ENCODE data around the gene FARS2. TPM values are rescaled to one million over a fixed set of nuclear protein-coding genes. Genes with fewer than 3 reads are reported as not detected.

The FARS2 gene
- total and polyA plus RNA-seq, 2 of the 13 experiments (the other 11 are each of a cell fraction or from before 2014, with no cell fraction given) = 15.4 to 26.0 TPM

DNA sequence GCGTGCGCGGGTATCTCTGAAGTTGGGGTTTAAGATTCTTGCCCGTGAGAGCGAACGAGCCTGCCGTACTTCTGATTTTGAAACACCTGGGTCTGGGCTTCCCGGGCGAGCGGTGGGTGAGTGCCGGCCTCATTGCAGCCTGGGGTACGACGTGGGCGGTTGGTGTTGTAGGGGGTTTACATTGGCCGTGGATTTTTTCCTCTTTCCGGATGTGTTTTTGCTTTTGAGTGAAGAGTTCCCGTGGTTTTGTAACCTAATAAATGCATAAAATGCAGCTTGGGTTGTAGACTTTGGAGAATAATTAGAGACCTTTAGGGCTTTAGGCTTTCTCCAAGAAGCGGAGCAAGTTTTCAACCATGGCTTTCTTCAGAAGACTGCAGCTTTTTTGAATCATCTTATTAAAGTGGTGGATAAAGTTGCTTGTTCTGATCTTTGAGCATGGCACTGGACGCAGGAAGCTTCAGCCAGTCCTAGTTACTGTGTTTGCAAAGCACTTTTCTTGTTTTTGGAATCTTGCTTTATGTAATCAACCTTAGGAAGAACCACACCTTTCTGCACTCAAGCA, 314 bp downstream of the FARS2 start (continued):
- TF ChIP-seq KDM6A (CRISPR knock-in tag; IDR thresholded peaks at IDR 0.05; ENCODE audit: low read depth) (no peak), ZBTB7A (CRISPR knock-in tag; IDR thresholded peaks at IDR 0.05) (no peak), HDAC1 (CRISPR knock-in tag; IDR thresholded peaks at IDR 0.05) (0 out of 2 replicates have a peak, but pooled peaks have one; percentile 64), GPN1 (CRISPR knock-in tag; IDR thresholded peaks at IDR 0.05; ENCODE audit: borderline replicate concordance) (no peak), ATF1 (CRISPR knock-in tag; IDR thresholded peaks at IDR 0.05) (no peak), ZNF776 (CRISPR knock-in tag; IDR thresholded peaks at IDR 0.05) (0 out of 2 replicates have a peak, but pooled peaks have one; percentile 34), ZNF850 (CRISPR knock-in tag; conservative IDR thresholded peaks at IDR 0.05) (peak; percentile 45; the same call in 1 of the 2 replicates), KDM5A (IDR thresholded peaks at IDR 0.05; ENCODE audit: borderline replicate concordance, low read length) (peak; percentile 97), AKAP8 (CRISPR knock-in tag; IDR thresholded peaks at IDR 0.05) (no peak), ZNF101 (CRISPR knock-in tag; IDR thresholded peaks at IDR 0.05; ENCODE audit: borderline replicate concordance, low read depth) (no peak), SP140L (CRISPR knock-in tag; IDR thresholded peaks at IDR 0.05; ENCODE audit: borderline replicate concordance) (no peak), ZNF598 (CRISPR knock-in tag; IDR thresholded peaks at IDR 0.05; ENCODE audit: borderline replicate concordance) (0 out of 2 replicates have a peak, but pooled peaks have one; percentile 17), STAG1 (CRISPR knock-in tag; IDR thresholded peaks at IDR 0.05) (no peak), ONECUT2 (CRISPR knock-in tag; IDR thresholded peaks at IDR 0.05) (no peak), ZMYM4 (CRISPR knock-in tag; IDR thresholded peaks at IDR 0.05) (no peak; the same call in none of the 2 replicates), U2AF1 (optimal IDR thresholded peaks at IDR 0.05; ENCODE audit: low read depth, low read length) (peak; percentile 6), PHF20 (CRISPR knock-in tag; IDR thresholded peaks at IDR 0.05) (peak; percentile 93)
- TF ChIP-seq, protein P1, sequence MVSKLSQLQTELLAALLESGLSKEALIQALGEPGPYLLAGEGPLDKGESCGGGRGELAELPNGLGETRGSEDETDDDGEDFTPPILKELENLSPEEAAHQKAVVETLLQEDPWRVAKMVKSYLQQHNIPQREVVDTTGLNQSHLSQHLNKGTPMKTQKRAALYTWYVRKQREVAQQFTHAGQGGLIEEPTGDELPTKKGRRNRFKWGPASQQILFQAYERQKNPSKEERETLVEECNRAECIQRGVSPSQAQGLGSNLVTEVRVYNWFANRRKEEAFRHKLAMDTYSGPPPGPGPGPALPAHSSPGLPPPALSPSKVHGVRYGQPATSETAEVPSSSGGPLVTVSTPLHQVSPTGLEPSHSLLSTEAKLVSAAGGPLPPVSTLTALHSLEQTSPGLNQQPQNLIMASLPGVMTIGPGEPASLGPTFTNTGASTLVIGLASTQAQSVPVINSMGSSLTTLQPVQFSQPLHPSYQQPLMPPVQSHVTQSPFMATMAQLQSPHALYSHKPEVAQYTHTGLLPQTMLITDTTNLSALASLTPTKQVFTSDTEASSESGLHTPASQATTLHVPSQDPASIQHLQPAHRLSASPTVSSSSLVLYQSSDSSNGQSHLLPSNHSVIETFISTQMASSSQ (IDR thresholded peaks at IDR 0.05; ENCODE audit: low read depth) = no peak
- TF ChIP-seq, protein P1 (CRISPR knock-in tag; IDR thresholded peaks at IDR 0.05; ENCODE audit: borderline replicate concordance) = no peak
- TF ChIP-seq, protein P2, sequence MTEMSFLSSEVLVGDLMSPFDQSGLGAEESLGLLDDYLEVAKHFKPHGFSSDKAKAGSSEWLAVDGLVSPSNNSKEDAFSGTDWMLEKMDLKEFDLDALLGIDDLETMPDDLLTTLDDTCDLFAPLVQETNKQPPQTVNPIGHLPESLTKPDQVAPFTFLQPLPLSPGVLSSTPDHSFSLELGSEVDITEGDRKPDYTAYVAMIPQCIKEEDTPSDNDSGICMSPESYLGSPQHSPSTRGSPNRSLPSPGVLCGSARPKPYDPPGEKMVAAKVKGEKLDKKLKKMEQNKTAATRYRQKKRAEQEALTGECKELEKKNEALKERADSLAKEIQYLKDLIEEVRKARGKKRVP (CRISPR knock-in tag; IDR thresholded peaks at IDR 0.05) = 0 out of 4 replicates have a peak, but pooled peaks of 1 of the 2 experiments have one; percentile 19
- TF ChIP-seq, protein P3, sequence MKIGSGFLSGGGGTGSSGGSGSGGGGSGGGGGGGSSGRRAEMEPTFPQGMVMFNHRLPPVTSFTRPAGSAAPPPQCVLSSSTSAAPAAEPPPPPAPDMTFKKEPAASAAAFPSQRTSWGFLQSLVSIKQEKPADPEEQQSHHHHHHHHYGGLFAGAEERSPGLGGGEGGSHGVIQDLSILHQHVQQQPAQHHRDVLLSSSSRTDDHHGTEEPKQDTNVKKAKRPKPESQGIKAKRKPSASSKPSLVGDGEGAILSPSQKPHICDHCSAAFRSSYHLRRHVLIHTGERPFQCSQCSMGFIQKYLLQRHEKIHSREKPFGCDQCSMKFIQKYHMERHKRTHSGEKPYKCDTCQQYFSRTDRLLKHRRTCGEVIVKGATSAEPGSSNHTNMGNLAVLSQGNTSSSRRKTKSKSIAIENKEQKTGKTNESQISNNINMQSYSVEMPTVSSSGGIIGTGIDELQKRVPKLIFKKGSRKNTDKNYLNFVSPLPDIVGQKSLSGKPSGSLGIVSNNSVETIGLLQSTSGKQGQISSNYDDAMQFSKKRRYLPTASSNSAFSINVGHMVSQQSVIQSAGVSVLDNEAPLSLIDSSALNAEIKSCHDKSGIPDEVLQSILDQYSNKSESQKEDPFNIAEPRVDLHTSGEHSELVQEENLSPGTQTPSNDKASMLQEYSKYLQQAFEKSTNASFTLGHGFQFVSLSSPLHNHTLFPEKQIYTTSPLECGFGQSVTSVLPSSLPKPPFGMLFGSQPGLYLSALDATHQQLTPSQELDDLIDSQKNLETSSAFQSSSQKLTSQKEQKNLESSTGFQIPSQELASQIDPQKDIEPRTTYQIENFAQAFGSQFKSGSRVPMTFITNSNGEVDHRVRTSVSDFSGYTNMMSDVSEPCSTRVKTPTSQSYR (CRISPR knock-in tag; IDR thresholded peaks at IDR 0.05; ENCODE audit: borderline replicate concordance) = no peak
- TF ChIP-seq, protein P4, sequence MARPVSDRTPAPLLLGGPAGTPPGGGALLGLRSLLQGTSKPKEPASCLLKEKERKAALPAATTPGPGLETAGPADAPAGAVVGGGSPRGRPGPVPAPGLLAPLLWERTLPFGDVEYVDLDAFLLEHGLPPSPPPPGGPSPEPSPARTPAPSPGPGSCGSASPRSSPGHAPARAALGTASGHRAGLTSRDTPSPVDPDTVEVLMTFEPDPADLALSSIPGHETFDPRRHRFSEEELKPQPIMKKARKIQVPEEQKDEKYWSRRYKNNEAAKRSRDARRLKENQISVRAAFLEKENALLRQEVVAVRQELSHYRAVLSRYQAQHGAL (CRISPR knock-in tag; IDR thresholded peaks at IDR 0.05; ENCODE audit: not compliant biosample characterization) = no peak

Measured in HepG2 (cell line).